RWPE1 (cell line): ENCODE results near the gene CDHR3.

Source experiments
- CTCF ChIA-PET: fragments of 350-600 bp; sonication (Branson Sonifier 250); formaldehyde crosslinking; extraction: SDS; loops from one replicate; lab custom pipeline; 2021; lab: Yijun Ruan, JAX
- POLR2A ChIA-PET: fragments of 400-600 bp; formaldehyde crosslinking; extraction: SDS; loops from one replicate; lab custom pipeline; 2020; ENCODE audit warnings: antibody characterized with exemption; ENCODE audit not compliant: low non-redundant PET; lab: Yijun Ruan, JAX
- DNase-seq: peaks from one replicate; pipeline ENCODE4 v3.0.0; 2012; ENCODE audit warnings: low spot score
- H3K27ac ChIP-seq: fragments of 450-650 bp; 2 replicates; pipeline ENCODE4 v1.5.1; 2017
- TF ChIP-seq, protein P1 (sequence below): fragments of 450-650 bp; conservative IDR thresholded peaks from 2 replicates; pipeline ENCODE4 v1.5.1; 2017; ENCODE audit warnings: low read depth, mild to moderate bottlenecking

The CDHR3 gene

DNA sequence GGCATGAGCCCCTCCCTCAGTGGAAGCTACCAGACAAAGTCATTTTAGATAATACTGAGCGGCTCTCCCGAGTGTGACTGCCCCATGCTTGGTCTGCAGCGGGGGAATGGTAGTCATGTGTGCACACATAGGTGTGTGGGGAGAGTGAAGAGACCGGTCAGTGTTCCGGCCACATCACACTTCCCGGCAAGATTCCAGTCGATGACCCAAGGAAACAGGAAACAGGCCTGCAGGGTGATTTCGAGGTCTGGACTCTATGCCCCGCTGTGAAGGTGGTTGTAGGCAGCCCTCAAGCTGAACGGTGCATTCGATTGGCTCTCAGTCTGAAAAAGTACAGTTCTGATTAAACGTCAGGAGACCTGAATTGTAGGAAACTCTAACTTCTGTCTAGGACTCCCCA, 75.9 kb downstream of the CDHR3 start:
- TF ChIP-seq, protein P1, sequence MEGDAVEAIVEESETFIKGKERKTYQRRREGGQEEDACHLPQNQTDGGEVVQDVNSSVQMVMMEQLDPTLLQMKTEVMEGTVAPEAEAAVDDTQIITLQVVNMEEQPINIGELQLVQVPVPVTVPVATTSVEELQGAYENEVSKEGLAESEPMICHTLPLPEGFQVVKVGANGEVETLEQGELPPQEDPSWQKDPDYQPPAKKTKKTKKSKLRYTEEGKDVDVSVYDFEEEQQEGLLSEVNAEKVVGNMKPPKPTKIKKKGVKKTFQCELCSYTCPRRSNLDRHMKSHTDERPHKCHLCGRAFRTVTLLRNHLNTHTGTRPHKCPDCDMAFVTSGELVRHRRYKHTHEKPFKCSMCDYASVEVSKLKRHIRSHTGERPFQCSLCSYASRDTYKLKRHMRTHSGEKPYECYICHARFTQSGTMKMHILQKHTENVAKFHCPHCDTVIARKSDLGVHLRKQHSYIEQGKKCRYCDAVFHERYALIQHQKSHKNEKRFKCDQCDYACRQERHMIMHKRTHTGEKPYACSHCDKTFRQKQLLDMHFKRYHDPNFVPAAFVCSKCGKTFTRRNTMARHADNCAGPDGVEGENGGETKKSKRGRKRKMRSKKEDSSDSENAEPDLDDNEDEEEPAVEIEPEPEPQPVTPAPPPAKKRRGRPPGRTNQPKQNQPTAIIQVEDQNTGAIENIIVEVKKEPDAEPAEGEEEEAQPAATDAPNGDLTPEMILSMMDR, result no peak
- ChIA-PET CTCF (interaction anchor here (0.6 to 0.7 kb wide), 2 partner anchors 382 to 482 kb away, joined by 3 to 4 read pairs; no protein-coding TSS in a partner anchor), POLR2A (no interaction called here)
- H3K27ac ChIP-seq, result no peak overlapping the region
- DNase-seq, result no peak

DNA sequence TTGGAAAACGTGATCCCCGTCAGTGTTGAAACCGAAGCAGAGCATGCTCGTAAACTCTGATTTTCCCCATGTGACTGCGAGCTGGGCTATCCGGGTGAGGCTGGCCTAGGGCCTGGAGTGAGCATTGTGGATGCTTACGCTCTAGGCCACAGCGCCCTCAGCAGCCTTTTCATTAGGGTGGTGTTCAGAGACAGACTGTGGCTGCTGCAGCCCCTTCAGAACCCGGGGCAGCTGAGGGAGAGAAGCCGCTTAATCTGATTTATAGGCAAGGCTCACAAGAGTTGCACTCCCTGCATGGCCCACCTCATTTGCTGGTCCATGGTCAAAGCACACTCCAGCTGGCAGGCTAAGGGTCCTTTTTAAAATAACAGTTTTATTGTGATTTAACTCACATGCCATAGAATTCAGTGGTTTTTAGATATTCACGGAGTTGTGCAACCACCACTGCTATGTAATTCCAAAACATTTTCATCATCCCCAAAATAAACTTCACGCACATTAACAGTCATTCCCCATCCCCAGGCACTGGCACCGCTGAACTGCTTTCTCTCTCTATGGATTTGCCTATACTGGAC, 76.5 kb downstream of the CDHR3 start:
- H3K27ac ChIP-seq, result no peak overlapping the region
- DNase-seq, result no peak
- ChIA-PET CTCF (interaction anchor here (1.3 kb wide), 1 partner anchor 128 kb away, joined by 5 read pairs; no protein-coding TSS in a partner anchor), POLR2A (no interaction called here)
- TF ChIP-seq, protein P1, result no peak

DNA sequence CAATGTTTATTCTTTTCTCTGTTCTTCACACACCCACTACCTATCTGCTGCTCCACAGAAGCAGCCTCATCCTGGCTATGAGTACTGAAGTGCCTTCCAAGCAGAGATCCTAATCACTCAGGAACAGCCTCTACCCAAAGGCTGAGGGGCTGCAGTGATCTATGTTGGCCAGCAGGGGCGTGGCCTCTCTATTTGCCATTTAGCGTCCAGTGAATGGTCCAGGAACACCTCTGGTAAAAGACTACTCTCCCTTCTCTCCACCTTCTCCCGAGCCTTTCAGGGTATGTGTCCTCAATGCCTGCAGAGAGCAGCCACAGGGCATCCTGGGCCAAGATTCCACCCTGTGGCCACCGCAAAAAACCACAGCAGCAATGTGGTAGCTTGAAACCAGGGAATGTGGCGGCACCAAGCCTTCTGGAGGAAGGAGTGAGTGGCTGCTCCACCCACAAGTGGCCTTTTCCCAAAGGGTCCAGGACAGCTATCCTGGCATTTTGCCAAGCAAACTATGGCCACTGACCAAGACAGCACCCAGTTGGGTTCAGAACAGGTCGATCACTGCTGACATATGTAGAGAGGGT, 78.2 kb downstream of the CDHR3 start:
- peak; percentile 59 for DNase-seq
- H3K27ac ChIP-seq, result no peak overlapping the region
- TF ChIP-seq, protein P1, result peak; percentile 81
- ChIA-PET CTCF (interaction anchor here (0.7 to 3.1 kb wide), 8 partner anchors 12 to 387 kb away, joined by 3 to 19 read pairs (median 4); no protein-coding TSS in a partner anchor), POLR2A (no interaction called here)

DNA sequence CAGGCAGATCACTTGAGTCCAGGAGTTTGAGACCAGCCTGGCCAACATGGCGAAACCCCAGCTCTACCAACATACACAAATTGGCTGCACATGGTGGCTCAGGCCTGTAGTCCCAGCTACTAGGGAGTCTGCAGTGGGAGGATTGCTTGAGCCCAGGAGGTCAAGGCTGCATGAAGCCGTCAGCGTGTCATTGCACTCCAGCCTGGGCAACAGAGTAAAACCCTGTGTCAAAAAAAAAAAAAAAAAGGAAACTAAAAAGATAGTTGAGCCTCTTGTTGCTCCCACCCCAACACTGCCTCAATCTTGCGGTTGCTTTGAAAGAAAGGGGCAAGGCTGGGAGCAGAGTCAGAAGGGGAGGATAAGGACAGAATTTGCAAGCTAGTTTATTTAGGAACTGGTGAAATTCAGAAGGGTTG, 79.1 kb downstream of the CDHR3 start:
- DNase-seq, result no peak
- ChIA-PET POLR2A (no interaction called here), CTCF (interaction anchor here (0.6 to 3.2 kb wide), 18 partner anchors 9 to 948 kb away, joined by 3 to 19 read pairs (median 4); no protein-coding TSS in a partner anchor)
- no peak overlapping the region for H3K27ac ChIP-seq
- TF ChIP-seq, protein P1, result no peak

DNA sequence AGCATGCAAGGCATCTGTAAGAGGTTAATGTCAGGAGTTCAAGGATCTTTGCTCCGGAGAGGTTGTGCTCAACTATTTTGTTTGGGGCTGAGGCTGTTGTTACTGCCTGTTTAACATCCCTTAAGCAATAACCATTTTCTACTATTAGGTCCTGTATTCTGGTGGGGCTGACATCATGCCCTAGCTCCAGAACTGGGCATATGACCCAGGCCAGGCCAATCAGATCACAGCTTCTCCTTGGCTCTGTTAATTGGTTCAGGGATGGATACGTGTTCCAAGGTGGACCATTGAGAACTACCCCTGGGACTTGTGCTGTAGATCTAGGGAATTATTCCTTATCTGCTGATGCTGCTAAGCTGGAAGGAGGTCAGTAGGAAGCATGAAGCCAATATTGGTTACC, 82.1 kb downstream of the CDHR3 start:
- POLR2A ChIA-PET, result no interaction called here
- CTCF ChIA-PET, result interaction anchor here (3.2 kb wide), 1 partner anchor 109 kb away, joined by 10 read pairs; no protein-coding TSS in a partner anchor
- DNase-seq, result no peak
- TF ChIP-seq, protein P1, result no peak
- no peak overlapping the region for H3K27ac ChIP-seq

DNA sequence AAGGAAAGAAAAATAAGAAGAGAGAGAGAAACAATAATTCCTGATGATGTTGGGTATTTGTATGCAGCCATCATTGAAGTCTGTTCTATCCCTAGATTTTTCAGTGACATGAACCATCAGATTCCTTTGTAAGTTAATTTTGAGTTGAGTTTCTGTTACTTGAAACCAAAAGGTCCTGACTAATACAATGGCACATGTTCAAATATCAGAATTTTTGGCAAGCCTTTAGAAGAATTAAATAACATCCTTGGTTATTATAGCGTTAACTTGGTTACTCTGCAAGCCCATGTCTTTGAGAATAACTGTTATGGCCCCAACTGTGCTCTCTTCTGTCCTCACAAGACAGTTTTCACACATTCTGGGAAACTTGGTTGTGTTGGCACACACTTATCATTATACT, 82.5 kb downstream of the CDHR3 start:
- POLR2A ChIA-PET, result no interaction called here
- DNase-seq, result no peak
- CTCF ChIA-PET, result interaction anchor here (1.0 kb wide), 1 partner anchor 12 kb away, joined by 4 read pairs; no protein-coding TSS in a partner anchor
- TF ChIP-seq, protein P1, result no peak
- no peak overlapping the region for H3K27ac ChIP-seq
